Measurements from ENCODE around the gene CDKN2C.
"Not testable (repeated sequence)": the region's sequence is repeated elsewhere in the genome, so short reads cannot be mapped to it uniquely, and the experiment has no call there.

Gene CDKN2C

DNA sequence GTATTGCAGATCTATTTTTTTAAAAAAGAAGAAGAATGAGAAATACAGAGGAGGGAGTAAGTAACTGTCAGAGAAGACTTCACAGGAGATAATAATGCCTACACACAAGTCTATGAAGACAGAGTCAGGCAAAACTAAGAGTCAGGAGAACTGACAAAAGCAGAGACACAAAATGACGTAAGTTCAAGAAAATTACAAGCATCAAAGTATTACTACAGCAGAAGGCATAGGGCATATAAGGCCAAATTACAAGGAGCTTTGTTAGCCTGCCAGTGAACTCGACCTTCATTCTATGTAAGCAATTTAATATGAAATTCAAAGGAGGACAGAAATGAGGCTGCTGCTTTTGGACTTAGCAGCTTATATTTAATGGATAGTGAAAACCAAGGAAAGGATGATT, 33.7 kb upstream of the CDKN2C start:
- DNase-seq (ENCODE audit: insufficient read length, low spot score) (no peak), FAIRE-seq (no peak)

DNA sequence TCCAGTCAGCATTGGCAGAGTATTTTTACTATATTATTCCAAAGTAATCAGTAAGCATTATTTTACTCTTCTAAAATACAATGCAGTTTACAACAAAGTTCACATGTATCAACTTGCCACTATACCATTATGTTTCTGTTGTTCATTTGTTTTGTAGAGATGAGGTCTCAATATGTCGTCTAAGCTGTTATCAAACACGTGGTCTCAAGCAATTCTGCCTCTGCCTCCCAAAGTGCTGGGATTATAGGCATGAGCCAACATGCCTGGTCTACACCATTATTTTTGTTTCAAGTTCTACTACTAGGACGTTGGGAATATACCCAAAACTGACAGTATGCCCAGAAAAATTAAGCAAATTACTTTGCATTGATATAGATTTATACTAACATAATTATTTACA, 29.8 kb upstream of the CDKN2C start:
- FAIRE-seq, result no peak

More for the DNA sequence above, 33.7 kb upstream of the CDKN2C start:
- TF ChIP-seq POU2F2 (IDR thresholded peaks at IDR 0.05; ENCODE audit: low read depth, low read length) (no peak), SPI1 (IDR thresholded peaks at IDR 0.05; ENCODE audit: low read depth, low read length) (no peak), POLR2AphosphoS5 (IDR thresholded peaks at IDR 0.05; ENCODE audit: low read depth, low read length) (no peak), POLR2A (IDR thresholded peaks at IDR 0.05; ENCODE audit: low read depth, low read length) (no peak), TAF1 (IDR thresholded peaks at IDR 0.05; ENCODE audit: low read depth, low read length) (no peak), PAX5 (IDR thresholded peaks at IDR 0.05; ENCODE audit: insufficient read depth, low read length, severe bottlenecking) (no peak)

DNA sequence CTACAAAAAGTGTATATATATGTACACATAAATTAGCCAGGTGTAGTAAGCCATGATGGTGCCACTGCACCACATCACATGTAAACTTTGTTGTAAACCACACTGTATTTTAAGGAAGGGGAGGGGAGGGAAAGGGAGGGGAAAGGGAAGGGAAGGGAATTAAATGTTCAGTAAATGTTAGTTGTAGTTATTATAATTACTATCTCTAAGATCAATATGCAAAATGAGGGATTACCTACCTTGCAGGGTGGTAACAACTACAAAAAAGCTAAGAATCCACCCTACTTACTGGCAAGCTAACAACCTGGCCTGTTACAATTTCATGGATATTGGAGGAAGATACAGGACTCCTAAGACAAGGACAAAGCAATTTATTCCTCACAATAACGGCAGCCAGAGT, 27.7 kb upstream of the CDKN2C start:
- DNase-seq (ENCODE audit: insufficient read length, low spot score), result no peak
- no peak for FAIRE-seq
- no peak for TF ChIP-seq TAF1 (IDR thresholded peaks at IDR 0.05; ENCODE audit: low read depth, low read length)
- no peak for TF ChIP-seq PAX5 (IDR thresholded peaks at IDR 0.05; ENCODE audit: insufficient read depth, low read length, severe bottlenecking)
- TF ChIP-seq POLR2A (IDR thresholded peaks at IDR 0.05; ENCODE audit: low read depth, low read length), result no peak
- no peak for TF ChIP-seq POLR2AphosphoS5 (IDR thresholded peaks at IDR 0.05; ENCODE audit: low read depth, low read length)
- no peak for TF ChIP-seq SPI1 (IDR thresholded peaks at IDR 0.05; ENCODE audit: low read depth, low read length)
- no peak for TF ChIP-seq POU2F2 (IDR thresholded peaks at IDR 0.05; ENCODE audit: low read depth, low read length)

More for the DNA sequence above, 29.8 kb upstream of the CDKN2C start:
- no peak for TF ChIP-seq POLR2AphosphoS5 (IDR thresholded peaks at IDR 0.05; ENCODE audit: low read depth, low read length)
- no peak for DNase-seq (ENCODE audit: insufficient read length, low spot score)

DNA sequence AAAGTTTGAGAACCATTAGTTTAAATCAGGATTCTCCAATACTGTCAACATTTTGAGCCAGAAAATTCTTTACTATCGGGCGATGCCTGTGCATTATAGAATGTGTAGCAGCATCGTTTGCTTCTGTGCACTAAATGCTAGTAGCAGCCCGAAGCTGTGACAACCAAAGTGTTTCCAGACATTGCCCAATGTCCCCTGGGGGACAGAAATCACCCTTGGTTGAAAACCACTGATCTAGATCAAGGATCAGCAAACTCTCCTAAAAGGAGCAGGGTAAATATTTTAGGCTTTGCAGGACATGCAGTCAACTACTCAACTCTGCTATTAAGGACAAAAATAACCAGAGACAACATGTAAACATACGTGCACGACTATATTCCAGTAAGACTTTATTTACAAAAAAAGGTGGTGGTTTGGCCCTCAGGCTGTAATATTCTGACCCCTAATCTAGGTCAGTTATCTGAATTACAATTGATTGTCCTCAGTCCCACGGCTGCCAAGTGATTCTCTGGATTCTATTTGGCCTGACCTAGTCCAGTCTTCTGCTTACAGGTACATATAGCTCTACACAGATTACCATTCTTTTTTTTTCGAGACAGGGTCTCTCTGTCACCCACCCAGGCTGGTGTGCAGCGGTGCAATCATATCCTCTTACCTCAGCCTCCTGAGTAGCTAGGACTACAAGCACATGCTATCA, 20.6 kb upstream of the CDKN2C start:
- TF ChIP-seq POLR2AphosphoS5 (IDR thresholded peaks at IDR 0.05; ENCODE audit: low read depth, low read length), result no peak
- FAIRE-seq (no peak), DNase-seq (ENCODE audit: insufficient read length, low spot score) (no peak)

DNA sequence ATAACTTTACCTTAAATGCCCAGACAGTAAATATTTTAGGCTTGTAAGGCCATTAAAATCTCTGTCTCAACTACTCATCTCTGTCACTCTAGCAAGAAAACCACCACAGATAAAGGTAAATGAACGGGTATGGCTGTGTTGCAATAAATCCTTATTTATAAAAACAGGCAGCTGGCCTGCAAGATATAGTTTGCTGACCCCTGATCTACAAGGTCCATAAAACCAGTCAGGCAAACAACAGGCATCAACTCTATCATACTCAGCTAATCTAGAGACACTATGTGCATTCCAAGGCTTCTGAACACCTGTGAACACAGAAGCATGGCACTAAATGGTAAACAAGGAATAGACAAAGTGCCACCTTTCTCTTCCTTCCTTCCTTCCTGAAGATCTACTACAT, 19.6 kb upstream of the CDKN2C start:
- no peak for TF ChIP-seq SPI1 (IDR thresholded peaks at IDR 0.05; ENCODE audit: low read depth, low read length)
- TF ChIP-seq TAF1 (IDR thresholded peaks at IDR 0.05; ENCODE audit: low read depth, low read length), result no peak
- no peak for TF ChIP-seq POU2F2 (IDR thresholded peaks at IDR 0.05; ENCODE audit: low read depth, low read length)
- peak; percentile 48 for FAIRE-seq

DNA sequence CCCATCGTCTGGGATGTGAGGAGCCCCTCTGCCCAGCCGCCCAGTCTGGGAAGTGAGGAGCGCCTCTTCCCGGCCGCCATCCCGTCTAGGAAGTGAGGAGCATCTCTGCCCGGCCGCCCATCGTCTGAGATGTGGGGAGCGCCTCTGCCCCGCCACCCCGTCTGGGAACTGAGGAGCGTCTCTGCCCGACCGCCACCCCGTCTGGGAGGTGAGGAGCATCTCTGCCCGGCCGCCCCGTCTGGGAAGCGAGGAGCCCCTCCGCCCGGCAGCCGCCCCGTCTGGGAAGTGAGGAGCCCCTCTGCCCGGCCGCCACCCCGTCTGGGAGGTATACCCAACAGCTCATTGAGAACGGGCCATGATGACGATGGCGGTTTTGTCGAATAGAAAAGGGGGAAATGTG, 17.5 kb upstream of the CDKN2C start:
- not testable (repeated sequence) for FAIRE-seq; DNase-seq (ENCODE audit: insufficient read length, low spot score)

More for the DNA sequence above, 19.6 kb upstream of the CDKN2C start:
- DNase-seq (ENCODE audit: insufficient read length, low spot score), result no peak

DNA sequence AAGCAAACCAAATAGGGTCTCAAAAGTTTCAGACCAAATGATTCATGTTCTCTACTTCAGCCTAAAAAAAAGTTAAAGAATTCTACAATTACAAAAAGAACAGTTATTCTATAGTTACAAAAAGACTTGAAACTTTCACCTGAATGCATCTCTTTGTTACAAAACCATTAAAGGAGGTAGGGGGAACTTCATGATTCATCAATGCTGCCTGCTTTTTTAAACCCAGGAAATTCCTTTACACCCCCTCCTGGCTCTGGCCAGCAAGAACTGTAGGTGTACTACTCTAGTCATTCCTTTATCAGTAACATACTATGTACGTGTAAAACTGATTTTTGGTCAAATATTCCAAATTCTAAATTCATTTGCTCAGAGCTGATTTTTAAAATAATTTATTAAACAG, 14.9 kb upstream of the CDKN2C start:
- TF ChIP-seq PAX5 (IDR thresholded peaks at IDR 0.05; ENCODE audit: insufficient read depth, low read length, severe bottlenecking) (no peak), POU2F2 (IDR thresholded peaks at IDR 0.05; ENCODE audit: low read depth, low read length) (no peak), SPI1 (IDR thresholded peaks at IDR 0.05; ENCODE audit: low read depth, low read length) (no peak)
- FAIRE-seq (no peak), DNase-seq (ENCODE audit: insufficient read length, low spot score) (no peak)

DNA sequence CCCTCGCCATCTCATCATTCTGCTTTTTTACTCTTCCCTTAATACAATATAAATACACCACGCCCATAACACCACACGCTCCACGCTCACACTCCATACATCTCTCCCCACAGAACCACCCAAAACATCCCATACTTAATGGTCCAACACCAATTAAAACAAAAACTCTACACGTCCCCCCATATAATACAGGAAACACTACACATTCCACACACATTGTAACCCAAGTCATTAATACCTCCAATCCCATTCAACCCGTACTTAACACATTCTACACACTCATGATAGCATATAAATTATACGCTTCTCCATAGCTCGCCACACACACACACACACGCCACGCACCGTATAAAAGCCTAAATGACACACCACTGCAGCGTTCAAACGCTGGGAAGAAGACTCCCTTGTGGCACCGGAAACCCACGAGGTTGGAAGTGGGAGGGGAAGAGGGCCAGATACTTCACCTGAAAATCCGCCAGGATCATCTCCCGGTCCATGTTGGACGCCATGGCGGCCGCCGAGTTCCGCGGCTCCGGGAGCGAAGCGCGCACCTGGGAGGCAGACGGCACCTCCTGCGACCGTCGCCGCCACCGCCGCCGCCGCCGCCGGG, 10.6 kb upstream of the CDKN2C start:
- FAIRE-seq (peak; percentile 9), DNase-seq (ENCODE audit: insufficient read length, low spot score) (no peak)
- no peak for TF ChIP-seq PAX5 (IDR thresholded peaks at IDR 0.05; ENCODE audit: insufficient read depth, low read length, severe bottlenecking)
- TF ChIP-seq TAF1 (IDR thresholded peaks at IDR 0.05; ENCODE audit: low read depth, low read length), result no peak
- no peak for TF ChIP-seq POLR2A (IDR thresholded peaks at IDR 0.05; ENCODE audit: low read depth, low read length)
- no peak for TF ChIP-seq POU2F2 (IDR thresholded peaks at IDR 0.05; ENCODE audit: low read depth, low read length)
- TF ChIP-seq SPI1 (IDR thresholded peaks at IDR 0.05; ENCODE audit: low read depth, low read length), result no peak
- TF ChIP-seq POLR2AphosphoS5 (IDR thresholded peaks at IDR 0.05; ENCODE audit: low read depth, low read length), result no peak

DNA sequence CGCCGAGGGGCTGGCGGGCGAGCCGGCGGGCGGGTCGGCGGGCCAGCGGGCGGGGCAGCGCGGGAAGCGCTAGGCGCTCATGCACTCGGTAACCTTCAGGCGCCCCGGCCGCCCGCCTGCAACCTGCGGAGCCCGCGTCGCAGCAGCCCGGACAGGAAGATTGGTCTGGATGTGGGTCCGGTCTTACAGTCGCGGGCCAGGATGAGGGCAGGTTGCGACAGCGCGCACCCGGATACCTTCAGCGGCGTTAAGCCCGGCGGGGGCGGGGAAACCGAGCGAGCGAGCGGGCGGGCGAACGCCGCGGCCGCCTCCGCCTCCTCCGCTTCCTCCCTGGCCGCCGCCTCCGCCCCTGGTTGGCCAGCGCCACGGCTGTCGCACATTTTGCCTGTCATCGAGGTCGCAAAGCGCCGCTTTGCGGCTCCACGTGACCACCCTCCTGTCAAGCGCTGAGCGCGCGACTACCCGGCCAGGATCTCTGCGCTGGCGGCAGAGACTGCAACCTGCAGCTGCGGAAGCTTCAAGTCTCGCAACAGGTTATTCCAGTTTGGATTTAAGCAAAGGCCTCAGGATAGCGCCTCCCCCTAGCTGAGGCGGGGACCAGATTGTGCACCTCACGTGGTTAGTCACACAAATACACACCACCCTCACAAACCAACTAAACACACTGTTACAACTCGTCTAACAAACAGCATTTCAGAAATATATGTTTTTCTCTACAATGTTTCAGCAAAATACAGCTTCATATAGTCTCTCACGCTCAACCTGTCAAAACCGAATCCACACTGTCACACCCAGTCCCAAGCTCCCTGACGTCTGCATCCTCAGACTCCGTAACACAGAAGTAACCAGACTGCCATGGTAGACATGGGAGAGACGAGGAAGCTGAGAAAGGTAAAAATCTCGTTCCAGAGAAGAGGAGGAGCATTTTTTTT, 9.9 kb upstream of the CDKN2C start, which contains the start of gene FAF1:
Gene FAF1, minus strand, starts transcription at position 355 of the 932 bp plus-strand sequence. CDS start 456 bp downstream, outside the sequence.
- peak; percentile 100 for FAIRE-seq
- peak; percentile 64; the same call in 1 of the 2 replicates for TF ChIP-seq POU2F2 (IDR thresholded peaks at IDR 0.05; ENCODE audit: low read depth, low read length)
- TF ChIP-seq POLR2A (IDR thresholded peaks at IDR 0.05; ENCODE audit: low read depth, low read length), result peak; percentile 99
- peak; percentile 75 for TF ChIP-seq SPI1 (IDR thresholded peaks at IDR 0.05; ENCODE audit: low read depth, low read length)
- peak; percentile 90 for TF ChIP-seq TAF1 (IDR thresholded peaks at IDR 0.05; ENCODE audit: low read depth, low read length)
- peak; percentile 97 for TF ChIP-seq POLR2AphosphoS5 (IDR thresholded peaks at IDR 0.05; ENCODE audit: low read depth, low read length)
- TF ChIP-seq PAX5 (IDR thresholded peaks at IDR 0.05; ENCODE audit: insufficient read depth, low read length, severe bottlenecking), result peak; percentile 50
- DNase-seq (ENCODE audit: insufficient read length, low spot score), result peak; percentile 91

DNA sequence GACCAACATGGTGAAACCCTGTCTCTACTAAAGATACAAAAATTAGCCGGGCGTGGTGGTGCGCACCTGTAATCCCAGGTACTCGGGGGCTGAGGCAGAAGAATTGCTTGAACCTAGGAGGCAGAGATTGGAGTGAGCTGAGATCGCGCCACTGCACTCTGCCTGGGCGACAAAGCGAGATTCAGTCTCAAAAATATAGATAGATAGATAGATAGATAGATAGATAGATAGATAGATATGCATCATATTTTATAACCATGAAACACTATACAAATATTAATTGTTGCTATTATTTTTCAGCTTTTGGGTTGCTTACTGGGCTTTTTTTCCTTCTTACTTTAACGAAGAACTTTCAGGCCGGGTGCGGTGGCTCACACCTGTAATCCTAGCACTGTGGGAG, 5.2 kb upstream of the CDKN2C start:
- no peak for TF ChIP-seq POLR2AphosphoS5 (IDR thresholded peaks at IDR 0.05; ENCODE audit: low read depth, low read length)
- TF ChIP-seq POLR2A (IDR thresholded peaks at IDR 0.05; ENCODE audit: low read depth, low read length), result no peak
- TF ChIP-seq SPI1 (IDR thresholded peaks at IDR 0.05; ENCODE audit: low read depth, low read length), result no peak
- no peak for TF ChIP-seq TAF1 (IDR thresholded peaks at IDR 0.05; ENCODE audit: low read depth, low read length)
- TF ChIP-seq POU2F2 (IDR thresholded peaks at IDR 0.05; ENCODE audit: low read depth, low read length), result no peak
- no peak for TF ChIP-seq PAX5 (IDR thresholded peaks at IDR 0.05; ENCODE audit: insufficient read depth, low read length, severe bottlenecking)
- FAIRE-seq (no peak), DNase-seq (ENCODE audit: insufficient read length, low spot score) (no peak)

Measured in GM12891 (cell line).